HG03575 (cell line): ENCODE measurements around the gene CABLES1.

Experiments used
- ATAC-seq: cut with Tn5 transposase; IDR thresholded peaks from one replicate; pipeline ENCODE4 v1.9.1; 2021; ENCODE audit not compliant: unreplicated experiment, insufficient number of reproducible peaks, low FRiP score; ENCODE audit errors: extremely low read depth

The CABLES1 gene

GRCh38 chr18:23231340-23232021 is 96.2 kb downstream of the CABLES1 start:
- ATAC-seq, result peak; percentile 88

- ATAC-seq, result no peak
Observed at GRCh38 chr18:23232331-23232730, 97.0 kb downstream of the CABLES1 start.

GRCh38 chr18:23234619-23235018 is 99.3 kb downstream of the CABLES1 start:
- ATAC-seq, result no peak

GRCh38 chr18:23235336-23235735 is 100.1 kb downstream of the CABLES1 start:
- ATAC-seq, result no peak

- ATAC-seq, result no peak
Observed at GRCh38 chr18:23235860-23236259, 100.6 kb downstream of the CABLES1 start.

GRCh38 chr18:23236876-23237468 is 101.7 kb downstream of the CABLES1 start:
- ATAC-seq, result no peak

GRCh38 chr18:23237524-23238151 is 102.4 kb downstream of the CABLES1 start:
- no peak for ATAC-seq

GRCh38 chr18:23238152-23238531 is 102.9 kb downstream of the CABLES1 start:
- ATAC-seq, result no peak

GRCh38 chr18:23238651-23239349 is 103.5 kb downstream of the CABLES1 start:
- ATAC-seq, result no peak

- no peak for ATAC-seq
Observed at GRCh38 chr18:23239350-23239692, 104.0 kb downstream of the CABLES1 start.

GRCh38 chr18:23239885-23240608 is 104.8 kb downstream of the CABLES1 start:
- ATAC-seq, result no peak

- no peak for ATAC-seq
Observed at GRCh38 chr18:23240609-23240930, 105.3 kb downstream of the CABLES1 start.

GRCh38 chr18:23241833-23242496 is 106.7 kb downstream of the CABLES1 start:
- peak; percentile 86 for ATAC-seq

GRCh38 chr18:23243178-23243577 is 107.9 kb downstream of the CABLES1 start:
- ATAC-seq, result no peak

GRCh38 chr18:23243816-23244215 is 108.5 kb downstream of the CABLES1 start:
- no peak for ATAC-seq

- no peak for ATAC-seq
Observed at GRCh38 chr18:23244401-23244800, 109.1 kb downstream of the CABLES1 start.

- no peak for ATAC-seq
Observed at GRCh38 chr18:23245461-23245860, 110.2 kb downstream of the CABLES1 start.

- no peak for ATAC-seq
Observed at GRCh38 chr18:23247331-23247730, 112.0 kb downstream of the CABLES1 start.

GRCh38 chr18:23247896-23248295 is 112.6 kb downstream of the CABLES1 start:
- no peak for ATAC-seq
